WTC11 (cell line): ENCODE data around the gene DIAPH1.

ENCODE experiments used
- ATF1 ChIP-seq: sonication (generic); formaldehyde crosslinking; IDR thresholded peaks from 2 replicates; pipeline ENCODE4 v1.8.1; 2023; ENCODE audit warnings: mild to moderate bottlenecking, moderate library complexity, missing genetic modification reagents
- ATF2 ChIP-seq: sonication (generic); formaldehyde crosslinking; IDR thresholded peaks from 2 replicates; pipeline ENCODE4 v1.8.1; 2022; ENCODE audit warnings: low read depth, missing genetic modification reagents, borderline replicate concordance
- CTCF ChIP-seq: fragments of 200-600 bp; IDR thresholded peaks from 2 replicates; pipeline ENCODE4 v1.8.0; 2022; ENCODE audit warnings: antibody characterized with exemption
- E2F5 ChIP-seq: sonication (generic); formaldehyde crosslinking; IDR thresholded peaks from 2 replicates; pipeline ENCODE4 v1.8.1; 2022; ENCODE audit warnings: mild to moderate bottlenecking, moderate library complexity, missing genetic modification reagents
- FOXP1 ChIP-seq: sonication (generic); formaldehyde crosslinking; IDR thresholded peaks from 2 replicates; pipeline ENCODE4 v1.8.0; 2022; ENCODE audit warnings: missing genetic modification reagents, mild to moderate bottlenecking, moderate library complexity, borderline replicate concordance
- MAX ChIP-seq: sonication (generic); formaldehyde crosslinking; IDR thresholded peaks from 2 replicates; pipeline ENCODE4 v1.8.0; 2022; ENCODE audit warnings: mild to moderate bottlenecking, missing genetic modification reagents
- MXD4 ChIP-seq: fragments of 250-450 bp; sonication (Bioruptor Pico); IDR thresholded peaks from 2 replicates; pipeline ENCODE4 v1.8.0; 2021; ENCODE audit warnings: mild to moderate bottlenecking, moderate library complexity, borderline replicate concordance
- SP1 ChIP-seq: sonication (generic); formaldehyde crosslinking; conservative IDR thresholded peaks from 2 replicates; pipeline ENCODE4 v1.8.1; 2022; ENCODE audit warnings: missing genetic modification reagents
- ZNF232 ChIP-seq: sonication (generic); formaldehyde crosslinking; IDR thresholded peaks from 2 replicates; pipeline ENCODE4 v1.8.0; 2022; ENCODE audit warnings: mild to moderate bottlenecking, missing genetic modification reagents

- no peak for TF ChIP-seq CTCF
- no peak for TF ChIP-seq ATF1 (CRISPR knock-in tag)
- no peak for TF ChIP-seq E2F5
- no peak for TF ChIP-seq MXD4 (CRISPR knock-in tag)
- no peak for TF ChIP-seq MAX (CRISPR knock-in tag)
- no peak for TF ChIP-seq ATF2 (CRISPR knock-in tag)
- TF ChIP-seq SP1 (CRISPR knock-in tag) = no peak
- no peak for TF ChIP-seq FOXP1 (CRISPR knock-in tag)
- TF ChIP-seq ZNF232 (CRISPR knock-in tag) = no peak
Measured at GRCh38 chr5:141638771-141639170, 20.0 kb upstream of the DIAPH1 start.
